GM12878 (cell line): Measurements from ENCODE around the gene HAUS6. TPM values are rescaled to one million over a fixed set of nuclear protein-coding genes. Genes with fewer than 3 reads are reported as not detected.

Experiments
- BMI1 ChIP-seq: fragments of 450-650 bp; IDR thresholded peaks from 2 replicates; pipeline ENCODE4 v1.6.1; 2016; ENCODE audit warnings: mild to moderate bottlenecking, moderate library complexity, borderline replicate concordance
- BRCA1 ChIP-seq: IDR thresholded peaks from 2 replicates; pipeline ENCODE4 v1.6.1; 2011; ENCODE audit warnings: low read depth, low read length, improper control_type of control experiment
- CBFB ChIP-seq: IDR thresholded peaks from 2 replicates; pipeline ENCODE4 v1.6.1; 2016; ENCODE audit warnings: antibody characterized with exemption, low read depth
- ELK1 ChIP-seq: IDR thresholded peaks from 2 replicates; pipeline ENCODE4 v1.6.1; 2012; ENCODE audit warnings: low read depth, low read length, improper control_type of control experiment
- ESRRA ChIP-seq: IDR thresholded peaks from 2 replicates; pipeline ENCODE4 v1.6.1; 2012; ENCODE audit warnings: mild to moderate bottlenecking, low read length, improper control_type of control experiment
- FOS ChIP-seq: IDR thresholded peaks from 3 replicates; pipeline ENCODE4 v1.6.1; 2011; ENCODE audit warnings: borderline replicate concordance; ENCODE audit not compliant: insufficient read length; ENCODE audit errors: extremely low read depth
- IRF5 ChIP-seq: fragments of 450-650 bp; IDR thresholded peaks from 2 replicates; pipeline ENCODE4 v1.6.1; 2017; ENCODE audit warnings: borderline replicate concordance
- MYB ChIP-seq: fragments of 150-350 bp; IDR thresholded peaks from 2 replicates; pipeline ENCODE4 v1.6.1; 2014; ENCODE audit warnings: mild to moderate bottlenecking, low read depth, low read length, borderline replicate concordance
- NR2C2 ChIP-seq: IDR thresholded peaks from 2 replicates; pipeline ENCODE4 v1.6.1; 2011; ENCODE audit warnings: borderline replicate concordance, low read depth; ENCODE audit not compliant: control insufficient read depth, insufficient read length
- PKNOX1 ChIP-seq: fragments of 450-650 bp; IDR thresholded peaks from 2 replicates; pipeline ENCODE4 v1.6.1; 2016; ENCODE audit warnings: mild to moderate bottlenecking
- RB1 ChIP-seq: fragments of 450-650 bp; formaldehyde crosslinking; IDR thresholded peaks from 2 replicates; pipeline ENCODE4 v1.6.1; 2017; ENCODE audit warnings: mild to moderate bottlenecking, borderline replicate concordance
- RFX5 ChIP-seq: IDR thresholded peaks from 2 replicates; pipeline ENCODE4 v1.6.1; 2011; ENCODE audit warnings: low read depth, low read length, improper control_type of control experiment
- SP1 ChIP-seq: IDR thresholded peaks from one replicate; pipeline ENCODE4 v1.6.1; 2011; ENCODE audit warnings: low read depth, low read length
- SRF ChIP-seq, 2 experiments: IDR thresholded peaks; 2 replicates each; pipeline ENCODE4 v1.6.1; 2011; ENCODE audit warnings: low read depth in 2 of 2, low read length in 2 of 2, mild to moderate bottlenecking in 1 of 2, moderate library complexity in 1 of 2
- SUZ12 ChIP-seq: fragments of 200-600 bp; sonication (generic); IDR thresholded peaks from one replicate; pipeline ENCODE4 v1.6.1; 2018; ENCODE audit warnings: antibody characterized with exemption, mild to moderate bottlenecking; ENCODE audit not compliant: unreplicated experiment
- TBL1XR1 ChIP-seq: IDR thresholded peaks from 2 replicates; pipeline ENCODE4 v1.6.1; 2012; ENCODE audit warnings: low read depth, low read length, improper control_type of control experiment
- ZBTB40 ChIP-seq: fragments of 450-650 bp; IDR thresholded peaks from 2 replicates; pipeline ENCODE4 v1.6.1; 2016; ENCODE audit warnings: mild to moderate bottlenecking, moderate library complexity, borderline replicate concordance
- polyA plus RNA-seq, 11 experiments: library from polyadenylated mRNA; depleted of rRNA in 4 of 11; unstranded in 6 of 11; stranded (reverse) in 5 of 11; fragments of >200 nt; fragmentation: Nextera tagmentation in 4 of 11; fragmentation: Illumina TruSeq in 1 of 11; extraction: Ambion mirVana in 4 of 11; extraction: Trizol in 1 of 11; gene quantifications; 1 replicate in 1 of 11; 2 replicates in 10 of 11; pipeline versions ENCODE4 v1.2.1 to v1.2.3, GENCODE V29; 2011 to 2016; ENCODE audit warnings: inconsistent platforms in 2 of 11, missing spikeins in 2 of 11, low read depth in 1 of 11
- total RNA-seq, 4 experiments: library from RNA; depleted of rRNA in 3 of 4; stranded (reverse); fragments of >200 nt in 3 of 4; fragmentation: Illumina TruSeq in 1 of 4; extraction: Trizol in 1 of 4; gene quantifications; 2 replicates each; pipeline versions ENCODE4 v1.2.1 to v1.2.3, GENCODE V29; 2013 to 2021
- TF ChIP-seq, protein P1 (sequence below): fragments of 450-650 bp; IDR thresholded peaks from 2 replicates; pipeline ENCODE4 v1.6.1; 2014; ENCODE audit warnings: mild to moderate bottlenecking

Gene HAUS6
- total and polyA plus RNA-seq, 10 of the 15 experiments (the other 5 are each of a cell fraction or from before 2014, with no cell fraction given), result 7.1 to 26.8 (median 16.0) TPM

GRCh38 chr9:19048966-19049916 lies 53.5 kb downstream of the HAUS6 start, which contains the start of gene RRAGA (continued):
- TF ChIP-seq BMI1, result peak; percentile 62; the same call in 1 of the 2 replicates
- TF ChIP-seq ELK1, result peak; percentile 96
- TF ChIP-seq MYB, result no peak
- peak; percentile 82 for TF ChIP-seq IRF5
- peak; percentile 78 for TF ChIP-seq RFX5
- peak; percentile 64 for TF ChIP-seq PKNOX1
- TF ChIP-seq SP1, result peak; percentile 56
- peak; percentile 75; the same call in 1 of the 2 replicates for TF ChIP-seq ZBTB40
- TF ChIP-seq NR2C2, result no peak
- TF ChIP-seq ESRRA, result 0 out of 2 replicates have a peak, but pooled peaks have one; percentile 35
- TF ChIP-seq FOS, result no peak
- TF ChIP-seq SRF (IDR thresholded peaks at IDR 0.05; ENCODE audit: low read depth in 2 of 2, low read length in 2 of 2), result peak in 1 of 2 experiments; percentile 57; a peak in 1 of 4 replicates
- TF ChIP-seq TBL1XR1, result no peak
- peak; percentile 98 for TF ChIP-seq CBFB
- TF ChIP-seq, protein P1, sequence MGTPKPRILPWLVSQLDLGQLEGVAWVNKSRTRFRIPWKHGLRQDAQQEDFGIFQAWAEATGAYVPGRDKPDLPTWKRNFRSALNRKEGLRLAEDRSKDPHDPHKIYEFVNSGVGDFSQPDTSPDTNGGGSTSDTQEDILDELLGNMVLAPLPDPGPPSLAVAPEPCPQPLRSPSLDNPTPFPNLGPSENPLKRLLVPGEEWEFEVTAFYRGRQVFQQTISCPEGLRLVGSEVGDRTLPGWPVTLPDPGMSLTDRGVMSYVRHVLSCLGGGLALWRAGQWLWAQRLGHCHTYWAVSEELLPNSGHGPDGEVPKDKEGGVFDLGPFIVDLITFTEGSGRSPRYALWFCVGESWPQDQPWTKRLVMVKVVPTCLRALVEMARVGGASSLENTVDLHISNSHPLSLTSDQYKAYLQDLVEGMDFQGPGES, result no peak
- no peak for TF ChIP-seq SUZ12
- peak; percentile 88 for TF ChIP-seq BRCA1
- peak; percentile 73; the same call in 1 of the 2 replicates for TF ChIP-seq RB1
